ENCODE results near the gene GOLGA1.
"Not testable (repeated sequence)": the region's sequence is repeated elsewhere in the genome, so short reads cannot be mapped to it uniquely, and the experiment has no call there.

Gene GOLGA1

DNA sequence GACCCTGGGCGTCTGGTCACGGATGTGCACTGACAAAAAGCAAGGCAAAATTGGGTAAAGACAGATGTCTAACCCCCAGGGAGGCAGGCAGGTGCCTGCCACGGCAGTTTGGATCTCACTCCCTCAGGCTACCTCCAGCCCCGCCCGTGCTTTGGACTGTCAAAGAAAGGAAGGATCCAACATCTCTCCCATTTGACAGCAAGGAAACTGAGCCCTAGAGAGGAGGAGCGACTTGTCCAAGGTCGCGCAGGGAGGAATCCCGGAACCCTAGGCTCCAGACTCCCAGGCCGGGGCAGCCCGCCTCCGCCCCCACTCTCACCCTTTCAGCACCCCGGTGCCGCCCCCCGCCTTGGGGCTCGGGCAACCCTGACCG lies 376 bp downstream of the GOLGA1 start:
- no peaks in the 10 kb centered on the region for H3K9me3 ChIP-seq (ENCODE audit: control insufficient read depth in 1 of 2, low read length in 2 of 2)
- no peaks in the 10 kb centered on the region for H3K27me3 ChIP-seq (ENCODE audit: control insufficient read depth in 1 of 2, insufficient read depth in 2 of 2, low read length in 2 of 2)
- peaks cover 10 to 14% of the 10 kb centered on the region in 2 donors for H3K4me1 ChIP-seq (ENCODE audit: control insufficient read depth in 1 of 2, insufficient read depth in 2 of 2, low read length in 2 of 2)
- peak overlapping the region; percentile 98 for H3K27ac ChIP-seq (ENCODE audit: low read depth, low read length)
- peak overlapping the region; percentile 95 to 98 for H3K9ac ChIP-seq (ENCODE audit: low read depth in 1 of 2, low read length in 2 of 2)
- peak overlapping the region; percentile 88 to 97 for H3K4me3 ChIP-seq (ENCODE audit: low read depth in 1 of 2, low read length in 2 of 2)
- H3K36me3 ChIP-seq (ENCODE audit: control insufficient read depth in 1 of 2, insufficient read depth in 2 of 2, low read length in 2 of 2), result peaks cover 3 to 22% of the 10 kb centered on the region in 2 donors

DNA sequence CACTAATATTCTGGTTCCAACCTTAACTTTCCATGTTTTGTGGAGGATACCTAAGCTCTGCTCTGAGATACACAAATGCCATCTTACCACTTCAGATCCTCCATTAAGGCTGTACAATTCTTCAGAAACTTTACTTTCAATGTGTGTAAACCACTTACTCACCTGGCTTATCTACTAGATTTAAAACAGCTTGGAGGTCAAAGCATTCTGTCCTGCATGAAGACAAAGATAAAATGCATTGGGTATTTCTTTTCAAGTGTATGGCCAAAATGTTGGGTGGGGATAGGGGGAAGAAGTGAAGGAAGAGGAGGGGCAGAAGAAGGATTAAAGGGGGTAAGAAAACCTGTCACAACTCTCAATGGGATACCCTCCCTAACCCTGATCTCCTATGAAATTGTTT lies 939 bp downstream of the GOLGA1 start:
- Histone ChIP-seq H3K9me3 (ENCODE audit: control insufficient read depth in 1 of 2, low read length in 2 of 2) (no peaks in the 10 kb centered on the region), H3K27me3 (ENCODE audit: control insufficient read depth in 1 of 2, insufficient read depth in 2 of 2, low read length in 2 of 2) (no peaks in the 10 kb centered on the region), H3K27ac (ENCODE audit: low read depth, low read length) (no peak overlapping the region), H3K9ac (ENCODE audit: low read depth in 1 of 2, low read length in 2 of 2) (peak overlapping the region; percentile 95 to 98), H3K4me3 (ENCODE audit: low read depth in 1 of 2, low read length in 2 of 2) (peak overlapping the region; percentile 88 to 97), H3K36me3 (ENCODE audit: control insufficient read depth in 1 of 2, insufficient read depth in 2 of 2, low read length in 2 of 2) (peaks cover 3 to 25% of the 10 kb centered on the region in 2 donors), H3K4me1 (ENCODE audit: control insufficient read depth in 1 of 2, insufficient read depth in 2 of 2, low read length in 2 of 2) (peaks cover 10 to 14% of the 10 kb centered on the region in 2 donors)

DNA sequence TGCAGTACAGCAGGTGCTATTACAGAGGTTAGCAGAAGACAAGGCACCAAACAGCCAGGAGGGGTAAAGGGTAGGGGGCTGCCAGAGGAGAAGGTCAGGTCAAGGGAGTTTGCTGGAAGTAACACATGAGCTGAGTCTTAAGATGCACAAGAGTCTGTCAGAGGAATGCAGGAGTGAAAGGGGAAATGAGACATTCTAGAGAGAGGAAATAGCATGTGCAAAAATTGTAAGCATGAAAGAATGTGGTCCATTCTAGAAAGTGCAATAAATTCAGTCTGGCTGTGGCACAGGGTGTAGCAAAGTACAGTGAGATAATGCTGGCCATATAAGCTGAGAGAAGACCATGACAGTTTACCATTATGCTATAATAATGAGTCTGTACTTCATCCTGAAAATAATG lies 6.6 kb downstream of the GOLGA1 start:
- peaks cover 17 to 52% of the 10 kb centered on the region in 2 donors for H3K36me3 ChIP-seq (ENCODE audit: control insufficient read depth in 1 of 2, insufficient read depth in 2 of 2, low read length in 2 of 2)
- H3K27me3 ChIP-seq (ENCODE audit: control insufficient read depth in 1 of 2, insufficient read depth in 2 of 2, low read length in 2 of 2), result no peaks in the 10 kb centered on the region
- H3K4me1 ChIP-seq (ENCODE audit: control insufficient read depth in 1 of 2, insufficient read depth in 2 of 2, low read length in 2 of 2), result no peaks in the 10 kb centered on the region
- no peak overlapping the region for H3K27ac ChIP-seq (ENCODE audit: low read depth, low read length)
- no peak overlapping the region for H3K4me3 ChIP-seq (ENCODE audit: low read depth in 1 of 2, low read length in 2 of 2)
- no peaks in the 10 kb centered on the region for H3K9me3 ChIP-seq (ENCODE audit: control insufficient read depth in 1 of 2, low read length in 2 of 2)
- H3K9ac ChIP-seq (ENCODE audit: low read depth in 1 of 2, low read length in 2 of 2), result no peak overlapping the region

DNA sequence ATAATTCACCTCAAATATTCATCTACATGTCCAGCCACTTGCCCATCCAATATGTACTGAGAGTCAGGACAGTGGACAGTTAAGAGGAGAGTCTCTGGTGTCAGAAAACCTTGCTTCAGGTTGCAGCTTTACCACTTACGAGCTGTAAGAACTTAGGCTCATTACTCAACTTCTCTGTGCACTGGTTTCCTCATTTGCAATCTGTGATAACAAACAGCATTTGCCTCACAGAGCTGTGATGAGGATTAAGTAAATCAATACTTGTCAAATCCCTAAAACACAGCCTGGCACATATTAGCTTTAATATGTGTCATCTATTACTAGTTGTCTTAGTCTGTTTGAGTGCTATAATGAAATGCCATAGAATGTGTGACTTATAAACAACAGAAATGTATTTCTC lies 8.6 kb downstream of the GOLGA1 start:
- H3K9ac ChIP-seq (ENCODE audit: low read depth in 1 of 2, low read length in 2 of 2), result no peak overlapping the region
- no peak overlapping the region for H3K27ac ChIP-seq (ENCODE audit: low read depth, low read length)
- H3K9me3 ChIP-seq (ENCODE audit: control insufficient read depth in 1 of 2, low read length in 2 of 2), result no peaks in the 10 kb centered on the region
- H3K36me3 ChIP-seq (ENCODE audit: control insufficient read depth in 1 of 2, insufficient read depth in 2 of 2, low read length in 2 of 2), result peaks cover 24 to 60% of the 10 kb centered on the region in 2 donors
- no peaks in the 10 kb centered on the region for H3K27me3 ChIP-seq (ENCODE audit: control insufficient read depth in 1 of 2, insufficient read depth in 2 of 2, low read length in 2 of 2)
- no peak overlapping the region for H3K4me3 ChIP-seq (ENCODE audit: low read depth in 1 of 2, low read length in 2 of 2)
- no peaks in the 10 kb centered on the region for H3K4me1 ChIP-seq (ENCODE audit: control insufficient read depth in 1 of 2, insufficient read depth in 2 of 2, low read length in 2 of 2)

DNA sequence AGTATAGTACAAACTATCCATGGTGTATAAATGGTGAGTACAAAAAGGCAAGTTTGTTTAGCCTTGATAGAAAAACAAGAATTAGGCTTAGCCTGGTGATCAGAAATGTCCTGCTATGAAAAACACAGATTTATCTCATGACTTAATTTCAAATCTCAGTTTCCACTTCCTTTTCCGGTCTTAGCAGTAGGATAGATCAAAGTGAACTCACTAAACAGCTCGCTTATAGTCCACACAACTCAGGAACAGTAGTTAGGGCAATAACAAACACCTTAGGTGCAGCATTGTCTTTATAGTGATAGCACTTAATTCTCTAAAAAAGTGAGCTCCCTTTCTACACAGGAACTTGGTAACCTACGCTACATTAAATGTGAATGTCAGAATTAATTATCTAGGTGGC lies 11.4 kb downstream of the GOLGA1 start:
- no peaks in the 10 kb centered on the region for H3K27me3 ChIP-seq (ENCODE audit: control insufficient read depth in 1 of 2, insufficient read depth in 2 of 2, low read length in 2 of 2)
- no peak overlapping the region for H3K4me3 ChIP-seq (ENCODE audit: low read depth in 1 of 2, low read length in 2 of 2)
- H3K4me1 ChIP-seq (ENCODE audit: control insufficient read depth in 1 of 2, insufficient read depth in 2 of 2, low read length in 2 of 2), result no peaks in the 10 kb centered on the region
- no peak overlapping the region for H3K27ac ChIP-seq (ENCODE audit: low read depth, low read length)
- H3K9me3 ChIP-seq (ENCODE audit: control insufficient read depth in 1 of 2, low read length in 2 of 2), result no peaks in the 10 kb centered on the region
- no peak overlapping the region for H3K9ac ChIP-seq (ENCODE audit: low read depth in 1 of 2, low read length in 2 of 2)
- H3K36me3 ChIP-seq (ENCODE audit: control insufficient read depth in 1 of 2, insufficient read depth in 2 of 2, low read length in 2 of 2), result peaks cover 26 to 51% of the 10 kb centered on the region in 2 donors

DNA sequence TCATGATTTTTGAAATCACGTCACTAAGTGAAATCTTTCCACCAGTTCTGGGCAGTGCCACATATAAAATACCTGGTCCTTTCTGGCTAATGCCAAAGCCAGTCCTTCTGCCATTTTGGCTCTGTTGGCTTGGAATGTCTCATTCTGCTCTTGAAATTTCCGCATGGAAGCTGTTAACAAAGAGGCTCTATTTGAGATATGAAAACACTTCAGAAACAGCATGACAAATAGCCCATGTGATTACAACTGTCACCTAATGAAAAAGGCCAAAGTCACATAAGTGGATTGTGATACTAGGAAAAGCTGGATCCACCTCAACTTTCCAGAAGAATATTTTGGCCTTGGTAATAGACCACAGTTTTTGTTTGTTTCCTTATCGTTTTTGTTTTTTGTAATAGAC lies 12.8 kb downstream of the GOLGA1 start:
- H3K27me3 ChIP-seq (ENCODE audit: control insufficient read depth in 1 of 2, insufficient read depth in 2 of 2, low read length in 2 of 2), result no peaks in the 10 kb centered on the region
- H3K4me3 ChIP-seq (ENCODE audit: low read depth in 1 of 2, low read length in 2 of 2), result no peak overlapping the region
- H3K4me1 ChIP-seq (ENCODE audit: control insufficient read depth in 1 of 2, insufficient read depth in 2 of 2, low read length in 2 of 2), result no peaks in the 10 kb centered on the region
- H3K27ac ChIP-seq (ENCODE audit: low read depth, low read length), result no peak overlapping the region
- no peak overlapping the region for H3K9ac ChIP-seq (ENCODE audit: low read depth in 1 of 2, low read length in 2 of 2)
- no peaks in the 10 kb centered on the region for H3K9me3 ChIP-seq (ENCODE audit: control insufficient read depth in 1 of 2, low read length in 2 of 2)
- H3K36me3 ChIP-seq (ENCODE audit: control insufficient read depth in 1 of 2, insufficient read depth in 2 of 2, low read length in 2 of 2), result peaks cover 26 to 54% of the 10 kb centered on the region in 2 donors

DNA sequence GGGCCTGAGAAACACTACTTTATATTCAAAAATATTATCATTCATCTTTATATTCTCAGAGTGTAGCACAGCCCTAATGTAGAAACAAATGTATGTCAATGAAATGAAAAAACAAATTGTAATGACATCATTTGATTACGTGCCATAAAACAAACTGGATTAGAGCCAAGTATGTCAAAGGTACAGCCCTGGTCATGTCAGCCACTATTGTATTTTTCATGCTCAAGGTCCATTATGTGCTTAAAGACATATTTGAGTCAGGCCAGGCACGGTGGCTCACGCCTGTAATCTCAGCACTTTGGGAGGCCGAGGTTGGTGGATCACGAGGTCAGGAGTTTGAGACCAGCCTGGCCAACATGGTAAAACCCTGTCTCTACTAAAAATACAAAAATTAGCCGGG lies 20.5 kb downstream of the GOLGA1 start:
- H3K27me3 ChIP-seq (ENCODE audit: control insufficient read depth in 1 of 2, insufficient read depth in 2 of 2, low read length in 2 of 2); H3K4me1 ChIP-seq (ENCODE audit: control insufficient read depth in 1 of 2, insufficient read depth in 2 of 2, low read length in 2 of 2); H3K4me3 ChIP-seq (ENCODE audit: low read depth in 1 of 2, low read length in 2 of 2); H3K27ac ChIP-seq (ENCODE audit: low read depth, low read length); H3K9me3 ChIP-seq (ENCODE audit: control insufficient read depth in 1 of 2, low read length in 2 of 2); H3K9ac ChIP-seq (ENCODE audit: low read depth in 1 of 2, low read length in 2 of 2): not testable (repeated sequence)
- H3K36me3 ChIP-seq (ENCODE audit: control insufficient read depth in 1 of 2, insufficient read depth in 2 of 2, low read length in 2 of 2), result peaks cover 8 to 44% of the 10 kb centered on the region in 2 donors

DNA sequence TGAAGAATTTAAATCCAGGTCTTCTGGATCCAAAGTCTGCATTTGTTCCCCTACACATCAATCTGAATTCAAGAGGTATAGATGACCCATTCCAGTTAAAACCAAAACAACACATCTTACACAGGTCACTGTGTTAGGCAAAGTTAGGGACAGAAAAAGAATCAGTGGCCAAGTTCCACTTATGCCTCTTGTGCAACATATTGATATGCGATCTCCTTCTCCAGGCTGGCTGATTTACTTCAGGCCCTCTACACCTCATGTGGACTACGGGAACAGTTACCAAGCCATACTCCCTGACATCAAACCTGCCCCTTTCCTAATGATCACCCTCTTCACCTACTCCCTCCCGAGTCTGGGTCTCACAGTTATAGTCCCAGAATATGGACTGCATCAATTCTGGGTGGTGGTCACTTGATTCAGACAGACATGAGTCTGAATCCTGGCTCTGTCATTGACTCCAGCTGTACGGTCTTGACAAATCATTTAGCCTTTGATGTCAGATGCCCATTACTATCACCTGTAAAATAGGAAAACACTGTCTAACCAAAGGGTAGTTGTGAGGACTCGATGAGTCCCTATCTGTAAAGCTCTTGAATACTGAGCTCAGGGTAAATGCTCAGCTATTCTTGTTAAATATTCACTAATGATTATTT lies 26.0 kb downstream of the GOLGA1 start:
- no peaks in the 10 kb centered on the region for H3K9me3 ChIP-seq (ENCODE audit: control insufficient read depth in 1 of 2, low read length in 2 of 2)
- H3K27ac ChIP-seq (ENCODE audit: low read depth, low read length), result no peak overlapping the region
- no peaks in the 10 kb centered on the region for H3K27me3 ChIP-seq (ENCODE audit: control insufficient read depth in 1 of 2, insufficient read depth in 2 of 2, low read length in 2 of 2)
- no peak overlapping the region for H3K4me3 ChIP-seq (ENCODE audit: low read depth in 1 of 2, low read length in 2 of 2)
- H3K9ac ChIP-seq (ENCODE audit: low read depth in 1 of 2, low read length in 2 of 2), result no peak overlapping the region
- H3K36me3 ChIP-seq (ENCODE audit: control insufficient read depth in 1 of 2, insufficient read depth in 2 of 2, low read length in 2 of 2), result peaks cover 24 to 66% of the 10 kb centered on the region in 2 donors
- no peaks in the 10 kb centered on the region for H3K4me1 ChIP-seq (ENCODE audit: control insufficient read depth in 1 of 2, insufficient read depth in 2 of 2, low read length in 2 of 2)

DNA sequence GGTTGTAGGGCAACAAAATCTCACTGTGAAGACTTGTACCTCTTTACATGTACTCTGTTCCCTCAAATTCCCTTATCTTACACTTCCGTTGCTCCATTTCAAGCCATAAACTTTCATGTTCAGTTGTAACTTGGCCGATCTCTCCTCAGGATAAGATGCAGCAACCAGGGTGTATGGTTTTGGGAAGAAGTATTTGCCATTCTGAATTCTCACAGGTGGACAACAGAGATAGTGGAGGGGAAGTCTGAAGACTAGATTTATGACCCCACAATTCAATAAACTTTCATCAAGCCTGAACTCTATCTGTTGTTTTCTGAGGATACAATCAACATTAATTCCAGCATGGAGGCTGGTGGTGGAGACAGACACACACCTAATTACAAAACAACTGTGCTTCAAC lies 27.5 kb downstream of the GOLGA1 start:
- Histone ChIP-seq H3K27me3 (ENCODE audit: control insufficient read depth in 1 of 2, insufficient read depth in 2 of 2, low read length in 2 of 2) (no peaks in the 10 kb centered on the region), H3K4me3 (ENCODE audit: low read depth in 1 of 2, low read length in 2 of 2) (no peak overlapping the region), H3K36me3 (ENCODE audit: control insufficient read depth in 1 of 2, insufficient read depth in 2 of 2, low read length in 2 of 2) (peaks cover 18 to 55% of the 10 kb centered on the region in 2 donors), H3K9me3 (ENCODE audit: control insufficient read depth in 1 of 2, low read length in 2 of 2) (no peaks in the 10 kb centered on the region), H3K4me1 (ENCODE audit: control insufficient read depth in 1 of 2, insufficient read depth in 2 of 2, low read length in 2 of 2) (no peaks in the 10 kb centered on the region), H3K27ac (ENCODE audit: low read depth, low read length) (no peak overlapping the region), H3K9ac (ENCODE audit: low read depth in 1 of 2, low read length in 2 of 2) (no peak overlapping the region)

DNA sequence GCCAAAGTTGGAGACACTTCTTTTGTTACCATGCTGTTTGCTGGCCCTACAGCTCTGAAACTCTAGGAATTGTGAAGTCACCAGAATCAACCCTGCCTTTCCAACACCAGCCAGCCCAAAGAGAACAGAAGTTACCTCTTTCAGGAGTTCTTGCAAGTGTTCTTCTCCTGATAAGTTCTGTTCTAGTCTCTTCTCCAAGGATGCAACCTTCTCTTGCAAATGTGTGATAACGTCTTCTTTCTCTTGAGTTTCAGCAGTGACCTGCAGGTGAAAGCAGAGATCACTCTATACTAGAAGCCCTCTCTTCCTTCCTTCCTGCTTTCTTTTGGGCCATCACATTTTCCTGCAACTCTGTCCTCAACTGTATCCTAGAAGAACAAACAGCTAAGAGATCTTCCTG lies 29.1 kb downstream of the GOLGA1 start:
- H3K9ac ChIP-seq (ENCODE audit: low read depth in 1 of 2, low read length in 2 of 2), result no peak overlapping the region
- H3K4me3 ChIP-seq (ENCODE audit: low read depth in 1 of 2, low read length in 2 of 2), result no peak overlapping the region
- H3K9me3 ChIP-seq (ENCODE audit: control insufficient read depth in 1 of 2, low read length in 2 of 2), result no peaks in the 10 kb centered on the region
- H3K4me1 ChIP-seq (ENCODE audit: control insufficient read depth in 1 of 2, insufficient read depth in 2 of 2, low read length in 2 of 2), result peaks cover 0 to 8% of the 10 kb centered on the region in 2 donors
- peaks cover 18 to 55% of the 10 kb centered on the region in 2 donors for H3K36me3 ChIP-seq (ENCODE audit: control insufficient read depth in 1 of 2, insufficient read depth in 2 of 2, low read length in 2 of 2)
- no peak overlapping the region for H3K27ac ChIP-seq (ENCODE audit: low read depth, low read length)
- H3K27me3 ChIP-seq (ENCODE audit: control insufficient read depth in 1 of 2, insufficient read depth in 2 of 2, low read length in 2 of 2), result no peaks in the 10 kb centered on the region
